AG10803 (cell line): ENCODE measurements around the gene ERCC8.

Source experiments
- DNase-seq: peaks from one replicate; pipeline ENCODE4 v3.0.0; 2010; ENCODE audit warnings: low read depth
- H3K4me3 ChIP-seq: 2 replicates; pipeline ENCODE4 v1.5.1; 2011; ENCODE audit warnings: mild to moderate bottlenecking, low read length, control low read depth
- CTCF ChIP-seq: conservative IDR thresholded peaks from 2 replicates; pipeline ENCODE4 v1.5.1; 2011; ENCODE audit warnings: mild to moderate bottlenecking, low read length, control low read depth, inconsistent platforms

Gene ERCC8

GRCh38 chr5:60842871-60843385 is 101.9 kb downstream of the ERCC8 start:
- no peak for TF ChIP-seq CTCF

GRCh38 chr5:60841361-60841760 is 103.5 kb downstream of the ERCC8 start:
- DNase-seq = no peak
- H3K4me3 ChIP-seq = no peak overlapping the region
- no peak for TF ChIP-seq CTCF

More at GRCh38 chr5:60842871-60843385, 101.9 kb downstream of the ERCC8 start:
- DNase-seq = no peak
- peak overlapping the region; percentile 2 for H3K4me3 ChIP-seq

DNA sequence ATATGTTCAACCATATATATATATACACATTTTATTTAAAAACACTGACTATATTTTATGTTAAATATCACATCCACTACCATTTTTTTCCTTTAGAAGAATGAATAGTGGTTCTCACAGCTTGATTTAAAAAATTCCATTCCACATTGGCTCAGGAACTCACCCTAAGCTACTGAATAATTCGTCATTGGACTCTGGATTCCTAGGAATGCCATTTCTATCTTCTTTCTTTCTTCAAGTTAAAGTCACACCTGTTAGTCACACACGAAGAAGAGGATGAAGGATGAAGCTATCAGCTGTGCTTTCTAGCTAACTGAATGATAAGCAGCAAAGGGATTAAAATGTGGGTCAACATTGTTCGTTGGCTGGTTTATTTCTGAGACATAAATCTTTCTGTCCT is 108.7 kb downstream of the ERCC8 start:
- no peak for TF ChIP-seq CTCF
- no peak for DNase-seq
- H3K4me3 ChIP-seq = no peak overlapping the region

DNA sequence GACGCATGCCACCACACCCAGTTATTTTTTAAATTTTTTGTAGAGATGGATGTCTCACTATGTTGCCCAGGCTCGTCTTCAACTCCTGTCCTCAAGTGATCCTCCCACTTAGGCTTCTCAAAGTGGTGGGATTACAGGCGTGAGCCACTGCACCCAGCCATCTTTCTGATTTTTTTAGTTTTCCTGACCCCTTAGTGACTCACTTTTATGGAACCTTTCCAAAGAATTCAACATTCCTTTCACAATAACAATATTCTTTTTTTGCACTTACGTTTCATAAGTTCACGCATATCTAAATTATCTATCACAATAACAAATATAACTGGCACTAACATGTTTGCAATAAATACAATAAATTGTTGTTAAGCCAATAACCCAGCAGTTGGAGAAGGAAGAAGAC is 109.3 kb downstream of the ERCC8 start:
- no peak for DNase-seq
- TF ChIP-seq CTCF = no peak
- H3K4me3 ChIP-seq = no peak overlapping the region

GRCh38 chr5:60833520-60833919 is 111.3 kb downstream of the ERCC8 start:
- no peak for DNase-seq
- no peak overlapping the region for H3K4me3 ChIP-seq
- no peak for TF ChIP-seq CTCF

DNA sequence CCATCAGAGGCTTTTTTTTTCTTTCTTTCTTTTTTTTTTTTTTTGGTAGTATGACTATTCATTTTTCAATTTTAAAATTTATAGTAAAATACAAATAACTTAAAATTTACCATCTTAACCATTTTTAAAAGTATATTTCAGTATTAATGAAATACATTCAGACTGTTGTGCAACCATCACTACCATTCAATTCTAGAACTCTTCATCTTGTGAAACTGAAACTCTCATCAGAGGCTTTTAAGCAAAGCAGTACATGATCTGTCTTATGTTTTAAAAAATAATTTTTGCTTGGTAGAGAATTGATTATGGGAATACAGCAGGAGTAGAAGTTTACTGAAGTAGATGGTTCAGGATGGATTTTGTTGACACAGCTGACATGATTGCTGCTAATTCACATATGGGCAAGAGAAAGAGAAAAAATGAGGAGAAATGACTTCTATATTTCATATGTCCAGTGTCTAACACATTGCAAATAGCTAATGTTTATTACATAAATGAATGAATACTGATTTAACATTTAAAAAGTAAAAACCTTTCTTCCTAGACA is 114.2 kb downstream of the ERCC8 start:
- TF ChIP-seq CTCF = no peak
- no peak overlapping the region for H3K4me3 ChIP-seq
- DNase-seq = no peak

GRCh38 chr5:60829490-60830266 is 115.2 kb downstream of the ERCC8 start:
- DNase-seq = no peak
- TF ChIP-seq CTCF = no peak
- no peak overlapping the region for H3K4me3 ChIP-seq
